H1 (cell line): ENCODE measurements around the gene KCNJ4. TPM values are rescaled to one million over a fixed set of nuclear protein-coding genes. Genes with fewer than 3 reads are reported as not detected.

ENCODE experiments used
- CTCF ChIA-PET: fragments of 300-600 bp; sonication (Branson Sonifier 250); formaldehyde crosslinking; loops from one replicate; lab custom pipeline; 2021; ENCODE audit not compliant: partially characterized antibody; lab: Charles Lee
- POLR2A ChIA-PET: fragments of 300-600 bp; sonication (Branson Sonifier 250); formaldehyde crosslinking; loops from one replicate; lab custom pipeline; 2021; ENCODE audit warnings: inconsistent platforms; ENCODE audit not compliant: partially characterized antibody; lab: Charles Lee
- DNase-seq, 2 experiments: peaks; one replicate each; pipeline versions ENCODE4 v3.0.0 to v3.0.0-alpha.2; 2010 to 2022; ENCODE audit warnings: low spot score in 2 of 2, low read depth in 1 of 2, mixed read lengths in 1 of 2
- FAIRE-seq: peaks from 2 replicates; lab custom pipeline; 2011; peaks lifted over from hg19 to GRCh38; lab: Jason Lieb, UNC
- H2AFZ ChIP-seq: 2 replicates; pipeline ENCODE4 v1.8.1; 2012; ENCODE audit warnings: low read length, inconsistent platforms
- H2AK5ac ChIP-seq: 2 replicates; pipeline ENCODE4 v1.6.1; 2013; ENCODE audit warnings: low read depth, low read length
- H2BK120ac ChIP-seq: replicated peaks from 2 replicates; pipeline ENCODE3; 2013; ENCODE audit warnings: low read depth, low read length, inconsistent platforms
- H2BK12ac ChIP-seq: 2 replicates; pipeline ENCODE4 v1.6.1; 2013; ENCODE audit warnings: low read depth, low read length
- H2BK15ac ChIP-seq: 2 replicates; pipeline ENCODE4 v1.6.1; 2013; ENCODE audit warnings: low read length
- H2BK20ac ChIP-seq: 2 replicates; pipeline ENCODE4 v1.6.1; 2013; ENCODE audit warnings: low read length
- H2BK5ac ChIP-seq: 2 replicates; pipeline ENCODE4 v1.6.1; 2013; ENCODE audit warnings: low read depth, low read length
- H3K14ac ChIP-seq: 2 replicates; pipeline ENCODE4 v1.6.1; 2013; ENCODE audit warnings: inconsistent platforms; ENCODE audit not compliant: insufficient read length
- H3K18ac ChIP-seq: 2 replicates; pipeline ENCODE4 v1.6.1; 2013; ENCODE audit warnings: low read length; ENCODE audit errors: extremely low read depth
- H3K23ac ChIP-seq: 2 replicates; pipeline ENCODE4 v1.6.1; 2013; ENCODE audit warnings: inconsistent platforms; ENCODE audit not compliant: insufficient read length
- H3K23me2 ChIP-seq: 2 replicates; pipeline ENCODE4 v1.6.1; 2013; ENCODE audit warnings: low read depth, low read length
- H3K27ac ChIP-seq: 2 replicates; pipeline ENCODE4 v1.6.1; 2011; ENCODE audit warnings: low read depth, low read length, inconsistent platforms
- H3K27me3 ChIP-seq, 4 experiments: replicated peaks in 1 of 4; 1 replicate in 1 of 4; 2 replicates in 3 of 4; pipeline versions ENCODE4 v1.6.1 to v1.8.1; 2011 to 2013; ENCODE audit warnings: low read length in 3 of 4, mild to moderate bottlenecking in 3 of 4, inconsistent platforms in 2 of 4, mixed read lengths in 2 of 4, moderate library complexity in 1 of 4; ENCODE audit not compliant: control insufficient read depth in 3 of 4, insufficient read depth in 3 of 4; ENCODE audit errors: extremely low read depth in 1 of 4
- H3K36me3 ChIP-seq, 4 experiments: 2 replicates each; pipeline versions ENCODE4 v1.6.1 to v1.8.1; 2011 to 2013; ENCODE audit warnings: mild to moderate bottlenecking in 4 of 4, low read length in 3 of 4, moderate library complexity in 2 of 4, control low read depth in 1 of 4, inconsistent platforms in 1 of 4; ENCODE audit not compliant: insufficient read depth in 4 of 4, control insufficient read depth in 2 of 4
- H3K4ac ChIP-seq: replicated peaks from 2 replicates; pipeline ENCODE3; 2013; ENCODE audit warnings: low read length, low read depth, mixed read lengths, inconsistent platforms; ENCODE audit not compliant: insufficient read length
- H3K4me1 ChIP-seq, 4 experiments: replicated peaks in 1 of 4; 1 replicate in 1 of 4; 2 replicates in 3 of 4; pipeline versions ENCODE4 v1.6.1 to v1.8.1; 2011 to 2013; ENCODE audit warnings: low read length in 3 of 4, inconsistent platforms in 2 of 4, mixed read lengths in 1 of 4; ENCODE audit not compliant: insufficient read depth in 4 of 4, control insufficient read depth in 3 of 4
- H3K4me2 ChIP-seq, 2 experiments: 2 replicates each; pipeline versions ENCODE4 v1.6.1 to v1.8.1; 2011 to 2013; ENCODE audit warnings: low read depth in 2 of 2, low read length in 2 of 2, control low read depth in 1 of 2, inconsistent platforms in 1 of 2, mild to moderate bottlenecking in 1 of 2; ENCODE audit not compliant: insufficient read depth in 1 of 2
- H3K4me3 ChIP-seq, 4 experiments: fragments of 200-600, 300-600 bp in 1 of 4; sonication (generic), shearing (Covaris generic), sonication (Bioruptor Twin) in 1 of 4; 2 replicates each; pipeline versions ENCODE4 v1.5.1 to v1.8.1; 2011 to 2016; ENCODE audit warnings: low read length in 4 of 4, low read depth in 3 of 4, control low read depth in 2 of 4, inconsistent platforms in 2 of 4, mild to moderate bottlenecking in 2 of 4, mixed read lengths in 1 of 4, moderate library complexity in 1 of 4; ENCODE audit not compliant: insufficient read depth in 2 of 4; ENCODE audit errors: extremely low read depth in 1 of 4
- H3K56ac ChIP-seq: replicated peaks from 2 replicates; pipeline ENCODE3; 2013; ENCODE audit warnings: low read depth, mild to moderate bottlenecking, mixed read lengths, low read length, inconsistent platforms; ENCODE audit not compliant: insufficient read length
- H3K79me1 ChIP-seq: 2 replicates; pipeline ENCODE4 v1.6.1; 2013; ENCODE audit warnings: low read depth, low read length, control low read depth
- H3K79me2 ChIP-seq, 2 experiments: 2 replicates each; pipeline versions ENCODE4 v1.6.1 to v1.8.1; 2012 to 2013; ENCODE audit warnings: low read length in 2 of 2, mild to moderate bottlenecking in 2 of 2, inconsistent platforms in 1 of 2; ENCODE audit not compliant: insufficient read depth in 2 of 2, control insufficient read depth in 1 of 2
- H3K9ac ChIP-seq, 4 experiments: replicated peaks in 1 of 4; 1 replicate in 1 of 4; 2 replicates in 3 of 4; pipeline versions ENCODE4 v1.6.1 to v1.8.1; 2011 to 2013; ENCODE audit warnings: low read depth in 3 of 4, low read length in 3 of 4, control low read depth in 2 of 4, mild to moderate bottlenecking in 2 of 4, moderate library complexity in 2 of 4, inconsistent platforms in 1 of 4; ENCODE audit errors: extremely low read depth in 1 of 4
- H3K9me3 ChIP-seq, 2 experiments: 2 replicates each; pipeline versions ENCODE4 v1.6.1 to v1.8.1; 2012 to 2013; ENCODE audit warnings: mild to moderate bottlenecking in 2 of 2, moderate library complexity in 2 of 2, control low read depth in 1 of 2, inconsistent platforms in 1 of 2, low read depth in 1 of 2, low read length in 1 of 2, mixed read lengths in 1 of 2; ENCODE audit not compliant: insufficient read depth in 2 of 2
- H4K20me1 ChIP-seq, 2 experiments: replicated peaks in 1 of 2; 2 replicates each; pipeline versions ENCODE3 to v1.8.1; 2011 to 2013; ENCODE audit warnings: inconsistent platforms in 2 of 2, low read length in 2 of 2, mild to moderate bottlenecking in 1 of 2; ENCODE audit not compliant: insufficient read depth in 2 of 2, control insufficient read depth in 1 of 2
- H4K5ac ChIP-seq: 2 replicates; pipeline ENCODE4 v1.6.1; 2013; ENCODE audit warnings: low read length, low read depth, mixed read lengths, inconsistent platforms; ENCODE audit not compliant: insufficient read length
- H4K8ac ChIP-seq: 2 replicates; pipeline ENCODE4 v1.8.0; 2013; ENCODE audit warnings: mild to moderate bottlenecking, moderate library complexity, low read length, inconsistent platforms; ENCODE audit not compliant: insufficient read depth; ENCODE audit errors: extremely low read depth
- H4K91ac ChIP-seq: replicated peaks from 2 replicates; pipeline ENCODE3; 2013; ENCODE audit warnings: low read length, mixed read lengths, inconsistent platforms; ENCODE audit not compliant: insufficient read length
- CEBPB ChIP-seq: IDR thresholded peaks from 2 replicates; pipeline ENCODE4 v1.6.1; 2012; ENCODE audit warnings: low read depth, low read length
- PHF8 ChIP-seq: fragments of 200-600 bp; sonication (generic); conservative IDR thresholded peaks from 2 replicates; pipeline ENCODE4 v1.7.1; 2012; ENCODE audit warnings: low read depth, mild to moderate bottlenecking, inconsistent platforms, low read length, moderate library complexity
- SIX5 ChIP-seq: IDR thresholded peaks from 2 replicates; pipeline ENCODE4 v1.6.1; 2011; ENCODE audit warnings: mild to moderate bottlenecking, low read depth, low read length
- SP1 ChIP-seq: IDR thresholded peaks from 2 replicates; pipeline ENCODE4 v1.6.1; 2011; ENCODE audit warnings: low read depth, low read length
- SP2 ChIP-seq: IDR thresholded peaks from 2 replicates; pipeline ENCODE4 v1.6.1; 2012; ENCODE audit warnings: mild to moderate bottlenecking, low read length, inconsistent platforms
- WGBS, 2 experiments: shearing (Covaris generic) in 1 of 2; methylation state at CpG; one replicate each; pipeline versions ENCODE4 v1.1.6 to v1.1.7; 2013 to 2015; ENCODE audit warnings: low lambda C conversion rate in 2 of 2, mixed read lengths in 2 of 2, inconsistent platforms in 1 of 2, low coverage in 1 of 2, missing lambda C conversion rate in 1 of 2; ENCODE audit not compliant: insufficient replicate concordance in 2 of 2, insufficient coverage in 1 of 2, insufficient read length in 1 of 2; ENCODE audit errors: extremely low coverage in 1 of 2, missing lambda C conversion rate in 1 of 2; 5-methylcytosine and 5-hydroxymethylcytosine counted together
- polyA plus RNA-seq, 7 experiments: library from polyadenylated mRNA; depleted of rRNA in 3 of 7; stranded (reverse) in 5 of 7; unstranded in 2 of 7; fragments of >200 nt in 5 of 7; fragments of 200-250 nt in 2 of 7; gene quantifications; 1 replicate in 5 of 7; 2 replicates in 1 of 7; 4 replicates in 1 of 7; pipeline versions ENCODE4 v1.2.1 to v1.2.3, GENCODE V29; 2011 to 2013; ENCODE audit warnings: missing spikeins in 2 of 7, mixed read lengths in 2 of 7
- total RNA-seq: library from RNA; stranded (reverse); fragmentation: NEBNext Ultra II Directional; extraction: Animal tissue kit (Norgen Biotek cat#: 25700); gene quantifications from 2 replicates; pipeline ENCODE4 v1.2.1, GENCODE V29; 2021
- TF ChIP-seq, protein P1 (sequence below): IDR thresholded peaks from 2 replicates; pipeline ENCODE4 v1.6.1; 2012; ENCODE audit warnings: inconsistent platforms
- TF ChIP-seq, protein P2 (sequence below): IDR thresholded peaks from 2 replicates; pipeline ENCODE4 v1.6.1; 2012; ENCODE audit warnings: inconsistent platforms

The KCNJ4 gene
- total and polyA plus RNA-seq, 2 of the 8 experiments (the other 6 are each of a cell fraction or from before 2014, with no cell fraction given): 1.4 to 2.2 TPM

DNA sequence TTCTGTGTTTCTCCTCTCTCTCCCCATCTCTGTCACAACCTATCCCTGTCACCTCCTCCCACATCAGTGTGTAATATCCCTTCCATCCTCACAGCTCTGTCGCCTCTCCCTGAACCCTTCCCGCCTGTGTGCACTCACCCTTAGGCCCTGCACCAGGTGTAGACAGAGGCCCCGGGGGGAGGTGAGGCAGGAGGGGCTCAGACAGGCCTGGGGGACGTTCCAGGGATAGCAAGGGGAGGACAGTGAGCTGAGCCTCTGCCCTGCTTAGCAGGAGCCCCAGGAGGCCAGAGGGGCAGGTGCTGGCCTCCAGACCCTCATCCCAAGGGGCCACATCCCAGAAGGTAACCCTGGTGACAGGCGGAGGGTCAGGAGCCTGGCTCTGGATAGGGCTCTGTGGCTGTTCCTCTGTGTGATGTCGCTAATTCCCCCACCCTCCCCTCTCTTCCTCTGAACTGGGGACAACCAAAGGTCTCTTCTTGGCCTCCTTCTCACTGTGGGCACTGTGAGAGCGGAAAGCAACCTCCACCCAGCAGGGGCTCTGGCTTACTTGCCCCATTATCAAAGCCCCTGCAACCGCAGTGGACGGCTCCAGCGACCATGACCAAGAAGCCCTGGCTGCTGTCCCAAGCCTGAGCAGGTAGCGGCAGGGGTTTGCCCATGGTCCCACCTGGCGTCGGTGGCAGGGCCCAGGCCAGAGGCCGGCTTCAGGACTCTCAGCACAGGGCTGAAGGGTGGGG lies 35.7 kb downstream of the KCNJ4 start:
- TF ChIP-seq SP1 (no peak), SIX5 (no peak), CEBPB (no peak), PHF8 (no peak), SP2 (no peak)
- TF ChIP-seq, protein P1, sequence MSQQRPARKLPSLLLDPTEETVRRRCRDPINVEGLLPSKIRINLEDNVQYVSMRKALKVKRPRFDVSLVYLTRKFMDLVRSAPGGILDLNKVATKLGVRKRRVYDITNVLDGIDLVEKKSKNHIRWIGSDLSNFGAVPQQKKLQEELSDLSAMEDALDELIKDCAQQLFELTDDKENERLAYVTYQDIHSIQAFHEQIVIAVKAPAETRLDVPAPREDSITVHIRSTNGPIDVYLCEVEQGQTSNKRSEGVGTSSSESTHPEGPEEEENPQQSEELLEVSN: no peak
- TF ChIP-seq, protein P2, sequence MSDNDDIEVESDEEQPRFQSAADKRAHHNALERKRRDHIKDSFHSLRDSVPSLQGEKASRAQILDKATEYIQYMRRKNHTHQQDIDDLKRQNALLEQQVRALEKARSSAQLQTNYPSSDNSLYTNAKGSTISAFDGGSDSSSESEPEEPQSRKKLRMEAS: no peak
- DNase-seq (no peak), FAIRE-seq (no peak)
- peak overlapping the region; percentile 5; the same call in 1 of the 2 replicates for H2BK15ac ChIP-seq
- H3K18ac ChIP-seq: peak overlapping the region; percentile 62; the same call in 1 of the 2 replicates
- H3K27me3 ChIP-seq: no peaks in the 10 kb centered on the region
- ChIA-PET POLR2A (interaction anchor here (0.7 to 2.7 kb wide), 7 partner anchors 11 to 65 kb away, joined by 3 to 9 read pairs (median 3); no protein-coding TSS in a partner anchor), CTCF (interaction anchor here (0.6 to 2.8 kb wide), 5 partner anchors 8 to 1139 kb away, joined by 3 to 14 read pairs (median 3); no protein-coding TSS in a partner anchor)
- H3K79me1 ChIP-seq: no peaks in the 10 kb centered on the region
- no peak overlapping the region for H3K14ac ChIP-seq
- no peak overlapping the region for H4K5ac ChIP-seq
- H3K4me2 ChIP-seq: no peak overlapping the region
- no peak overlapping the region for H3K27ac ChIP-seq
- no peak overlapping the region for H4K8ac ChIP-seq
- no peaks in the 10 kb centered on the region for H3K36me3 ChIP-seq
- no peak overlapping the region for H3K23ac ChIP-seq
- H3K56ac ChIP-seq: no peak overlapping the region
- H3K4me3 ChIP-seq: no peak overlapping the region
- peaks cover 3 to 32% (median 11%) of the 10 kb centered on the region in 4 experiments; a peak in 6 of 7 replicates for H3K4me1 ChIP-seq
- H3K9me3 ChIP-seq: no peaks in the 10 kb centered on the region
- H3K4ac ChIP-seq: no peak overlapping the region
- 0 out of 2 replicates have a peak overlapping the region, but pooled peaks have one; percentile 55 for H2BK12ac ChIP-seq
- no peak overlapping the region for H2BK20ac ChIP-seq
- H2BK5ac ChIP-seq: 0 out of 2 replicates have a peak overlapping the region, but pooled peaks have one; percentile 13
- no peak overlapping the region for H2AFZ ChIP-seq
- H3K9ac ChIP-seq: no peak overlapping the region; a peak in 2 of 7 replicates
- H2AK5ac ChIP-seq: no peak overlapping the region
- no peak overlapping the region for H2BK120ac ChIP-seq
- H3K79me2 ChIP-seq: no peaks in the 10 kb centered on the region
- H4K91ac ChIP-seq: no peak overlapping the region
- WGBS, 2 experiments: 88% methylated on average over 14 of the region's 14 CpGs; no CpG with 5 or more reads in 1 of the 2 experiments
- H3K23me2 ChIP-seq: 0 out of 2 replicates have a peak, but pooled peaks cover 3% of the 10 kb centered on the region
- H4K20me1 ChIP-seq: no peaks in the 10 kb centered on the region
